ENCODE data around the gene BPIFA2. TPM values are rescaled to one million over a fixed set of nuclear protein-coding genes. Genes with fewer than 3 reads are reported as not detected.

The BPIFA2 gene
- total and polyA plus RNA-seq, 9 of the 15 experiments (the other 6 are each of a cell fraction or from before 2014, with no cell fraction given): not detected

- in situ Hi-C loops (cut with MboI) (no loop called here), intact Hi-C loops (cut with micrococcal nuclease) (no loop called here)
- Histone ChIP-seq H2AFZ (ENCODE audit: low read depth, low read length) (no peak overlapping the region), H3K9me3 (replicated peaks; ENCODE audit: control insufficient read depth, insufficient read depth, low read depth, low read length) (no peaks in the 10 kb centered on the region), H3K4me1 (replicated peaks in 1 of 2; ENCODE audit: control insufficient read depth in 2 of 2, insufficient read depth in 2 of 2, low read length in 2 of 2) (no peaks in the 10 kb centered on the region), H3K9me1 (ENCODE audit: control insufficient read depth, insufficient read depth, low read length) (no peaks in the 10 kb centered on the region), H3K27me3 (ENCODE audit: control insufficient read depth in 2 of 2, insufficient read depth in 2 of 2, low read length in 2 of 2) (peaks cover 2 to 21% of the 10 kb centered on the region in 2 experiments; a peak in 2 of 5 replicates), H3K36me3 (ENCODE audit: control insufficient read depth, insufficient read depth, low read length) (no peaks in the 10 kb centered on the region), H3K4me2 (ENCODE audit: insufficient read depth, low read length) (no peak overlapping the region), H4K20me1 (replicated peaks; ENCODE audit: control insufficient read depth, insufficient read depth, low read length) (peaks cover 10% of the 10 kb centered on the region), H3K4me3 (no peak overlapping the region), H3K9ac (ENCODE audit: insufficient read depth in 1 of 2, low read depth in 2 of 2, low read length in 2 of 2) (no peak overlapping the region), H3K79me2 (ENCODE audit: control insufficient read depth, insufficient read depth, low read length) (no peaks in the 10 kb centered on the region), H3K27ac (ENCODE audit: extremely low read depth, low read depth, low read length) (no peak overlapping the region)
- no peak for DNase-seq (ENCODE audit: extremely low read depth in 1 of 4, low spot score in 3 of 4)
- ChIA-PET POLR2A (no interaction called here), CTCF (ENCODE audit: low intra/inter-chr PET ratio) (no interaction called here)
- TF ChIP-seq HMGXB4 (CRISPR knock-in tag; IDR thresholded peaks at IDR 0.05): no peak
- TF ChIP-seq AFF4 (CRISPR knock-in tag; IDR thresholded peaks at IDR 0.05): no peak
- no peak for TF ChIP-seq LARP7 (IDR thresholded peaks at IDR 0.05)
- no peak for TF ChIP-seq NFIX (CRISPR knock-in tag; IDR thresholded peaks at IDR 0.05; ENCODE audit: low read depth)
- no peak for TF ChIP-seq ZNF232 (CRISPR knock-in tag; IDR thresholded peaks at IDR 0.05)
- no peak for TF ChIP-seq RBM15 (IDR thresholded peaks at IDR 0.05; ENCODE audit: insufficient read depth, low read length)
- no peak for TF ChIP-seq HMGN3 (IDR thresholded peaks at IDR 0.05; ENCODE audit: borderline replicate concordance, extremely low read depth, insufficient read length, low read depth, low read length)
- TF ChIP-seq MCM3 (IDR thresholded peaks at IDR 0.05): no peak
- BruUV-seq (replicated peaks): no TSS peak
- ATAC-seq: no peak
- no peak for FAIRE-seq
- WGBS (ENCODE audit: insufficient coverage, low coverage, missing lambda C conversion rate): 0% methylated on average over 6 of the region's 6 CpGs
Observed at GRCh38 chr20:33154252-33154651, 13.7 kb upstream of the BPIFA2 start.
